Stimulated activated CD4-positive, alpha-beta T cell treated with anti-CD3 and anti-CD28 coated beads, Interleukin-4, amount 100 ng/mL, for 48 hours (primary cell): Measurements from ENCODE around the gene ZBTB38.

Experiments used
- DNase-seq, 2 donors: peaks; one replicate each; pipeline ENCODE4 v3.0.0-alpha.2; 2020; ENCODE audit warnings: low read depth in 2 of 2

ZBTB38 gene

DNA sequence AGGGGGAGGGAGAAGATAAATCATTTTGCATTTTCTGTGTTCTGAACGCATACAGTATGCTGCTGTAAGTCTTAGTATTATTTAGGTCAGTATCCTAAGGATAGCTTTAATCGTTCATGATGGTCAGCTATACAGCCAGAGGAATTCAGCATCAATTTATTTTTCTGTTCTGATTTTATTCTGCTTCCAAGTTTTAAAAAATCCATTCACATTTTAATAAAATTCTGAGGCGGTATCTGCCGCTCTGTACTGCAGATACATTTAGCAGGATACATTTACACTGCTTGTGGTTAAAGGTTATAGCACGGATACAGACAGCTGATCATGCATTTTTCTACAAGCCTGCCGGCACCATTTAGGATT is 17.8 kb downstream of the ZBTB38 start:
- no peak for DNase-seq

DNA sequence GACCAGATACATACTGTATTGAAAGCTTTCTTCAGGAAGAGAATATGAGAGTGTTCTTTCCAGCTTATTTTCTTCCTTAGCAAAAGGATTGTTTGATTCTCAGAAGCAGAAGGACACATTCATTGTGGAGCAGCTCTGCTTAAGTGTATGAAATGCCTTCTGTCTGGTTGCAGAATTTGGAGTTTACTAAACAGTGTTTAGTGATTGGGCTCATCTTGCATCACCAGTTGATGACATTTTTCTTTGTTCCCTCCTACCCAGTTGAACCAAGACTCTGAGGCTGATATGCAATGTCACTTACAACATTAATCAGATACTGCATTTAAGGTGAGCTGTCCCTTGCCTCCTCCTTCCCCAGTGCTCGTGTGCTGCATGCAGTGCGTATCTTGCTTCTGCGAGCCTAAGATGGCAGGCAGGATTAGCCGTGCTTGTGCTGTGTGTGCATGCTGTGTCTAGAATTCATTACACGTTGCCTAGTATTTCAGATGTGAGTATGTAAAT is 18.4 kb downstream of the ZBTB38 start:
- DNase-seq, result no peak

DNA sequence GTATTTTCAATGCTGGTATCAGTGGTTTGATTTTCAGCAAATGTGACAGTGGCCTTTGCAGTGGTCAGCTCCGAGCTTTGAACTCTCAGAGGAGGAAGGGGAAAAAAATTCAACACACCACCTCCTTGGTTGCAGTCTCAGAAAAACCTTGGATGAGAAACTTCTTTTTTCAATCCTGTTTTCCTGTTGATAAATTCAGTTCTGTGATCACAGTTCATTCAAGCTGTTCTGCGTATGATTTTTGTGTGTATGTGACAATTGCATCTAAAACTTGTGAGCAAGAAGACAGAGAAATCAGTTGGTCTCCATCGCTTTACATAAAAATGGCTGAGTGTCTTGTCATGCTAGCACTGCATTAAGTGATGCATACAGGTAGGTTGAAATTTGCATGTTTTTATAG is 19.2 kb downstream of the ZBTB38 start:
- DNase-seq, result no peak

DNA sequence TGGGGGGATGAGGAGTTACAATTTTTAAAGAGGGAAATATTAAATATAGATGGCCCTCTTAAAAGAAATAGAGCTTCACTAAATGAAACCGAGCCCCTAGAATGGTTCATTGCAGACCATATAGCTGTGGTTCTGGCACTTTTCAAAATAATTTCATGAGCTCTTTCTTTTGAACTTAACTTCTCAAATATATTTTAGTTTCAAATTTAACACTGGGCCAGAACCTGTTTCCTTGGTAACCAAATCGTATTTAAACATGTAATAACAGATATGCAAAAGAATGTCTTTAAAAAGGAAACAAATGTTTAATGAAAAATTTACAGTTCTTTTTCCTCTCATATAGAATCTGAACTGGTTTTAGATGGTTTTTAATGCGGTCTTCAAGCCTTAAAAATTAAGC is 20.1 kb downstream of the ZBTB38 start:
- DNase-seq, result no peak

DNA sequence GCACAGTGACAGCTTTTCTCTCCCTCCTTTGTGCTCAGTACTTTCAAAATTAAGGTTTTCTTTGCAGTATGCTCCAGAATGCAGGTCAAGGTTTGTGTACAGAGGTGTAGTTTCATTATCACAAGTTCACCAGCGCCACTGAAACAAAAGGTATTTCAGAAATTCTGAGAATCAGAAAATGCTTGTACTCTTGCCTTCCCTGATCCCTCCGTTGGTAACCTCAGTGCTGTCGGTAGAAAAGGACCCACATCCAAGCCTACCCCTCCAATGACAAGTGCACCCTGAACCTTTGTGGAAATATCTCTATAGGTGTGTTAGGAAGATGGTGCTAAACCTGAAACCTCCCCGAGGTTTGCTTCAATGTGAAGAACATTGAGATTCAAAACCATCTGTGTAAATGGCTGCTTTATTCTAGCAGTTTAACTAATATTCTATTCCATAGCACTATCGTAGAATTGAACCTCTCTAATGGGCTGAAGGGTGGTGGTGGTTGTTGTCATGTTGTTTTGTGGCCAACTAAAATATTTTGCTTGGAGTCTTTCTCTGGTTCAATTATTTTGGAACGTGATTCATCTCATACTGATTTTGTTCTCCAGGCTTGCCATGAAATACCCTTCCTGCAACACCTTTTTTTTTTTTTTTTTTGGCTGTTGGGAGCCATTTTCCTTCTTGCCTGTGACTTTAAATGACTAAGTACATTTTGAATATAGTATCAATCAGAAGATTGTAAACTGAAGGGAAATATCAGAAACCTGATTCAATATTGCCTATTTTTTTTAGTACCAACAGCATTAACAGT is 20.7 kb downstream of the ZBTB38 start:
- DNase-seq, result no peak

DNA sequence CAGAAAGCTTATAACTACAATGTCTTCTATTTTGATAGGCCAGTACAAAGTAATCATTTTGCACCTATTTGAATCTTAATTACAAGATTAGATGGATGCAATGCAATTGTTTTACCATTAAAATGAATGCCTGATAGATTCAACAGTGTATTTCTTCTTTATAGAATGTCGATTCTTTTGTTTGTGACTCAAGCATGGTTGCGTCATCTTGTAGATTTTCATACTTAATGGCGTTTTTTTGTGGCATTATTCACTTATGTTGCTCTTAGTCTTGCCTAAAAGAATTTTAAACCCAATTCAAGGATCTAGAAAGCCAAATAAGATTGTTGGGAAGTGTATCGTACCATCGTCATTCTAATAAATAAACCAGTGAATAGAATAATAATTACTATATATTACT is 21.4 kb downstream of the ZBTB38 start:
- no peak for DNase-seq

DNA sequence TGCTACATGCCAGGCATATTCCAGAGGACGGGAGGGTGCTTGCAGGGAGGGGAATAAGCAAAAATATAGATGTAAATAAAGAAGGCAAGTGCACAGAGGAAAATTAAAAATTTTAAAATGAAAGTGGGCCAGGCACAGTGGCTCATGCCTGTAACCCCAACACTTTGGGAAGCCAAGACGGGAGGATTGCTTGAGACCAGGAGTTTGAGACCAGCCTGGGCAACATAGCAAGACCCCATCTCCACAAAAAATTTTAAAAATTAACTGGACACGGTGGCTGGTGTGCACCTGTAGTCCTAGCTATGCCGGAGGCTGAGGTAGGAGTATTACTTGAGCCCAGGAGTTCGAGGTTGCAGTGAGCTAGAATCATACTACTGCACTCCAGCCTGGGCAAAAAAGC is 22.4 kb downstream of the ZBTB38 start:
- no peak for DNase-seq

DNA sequence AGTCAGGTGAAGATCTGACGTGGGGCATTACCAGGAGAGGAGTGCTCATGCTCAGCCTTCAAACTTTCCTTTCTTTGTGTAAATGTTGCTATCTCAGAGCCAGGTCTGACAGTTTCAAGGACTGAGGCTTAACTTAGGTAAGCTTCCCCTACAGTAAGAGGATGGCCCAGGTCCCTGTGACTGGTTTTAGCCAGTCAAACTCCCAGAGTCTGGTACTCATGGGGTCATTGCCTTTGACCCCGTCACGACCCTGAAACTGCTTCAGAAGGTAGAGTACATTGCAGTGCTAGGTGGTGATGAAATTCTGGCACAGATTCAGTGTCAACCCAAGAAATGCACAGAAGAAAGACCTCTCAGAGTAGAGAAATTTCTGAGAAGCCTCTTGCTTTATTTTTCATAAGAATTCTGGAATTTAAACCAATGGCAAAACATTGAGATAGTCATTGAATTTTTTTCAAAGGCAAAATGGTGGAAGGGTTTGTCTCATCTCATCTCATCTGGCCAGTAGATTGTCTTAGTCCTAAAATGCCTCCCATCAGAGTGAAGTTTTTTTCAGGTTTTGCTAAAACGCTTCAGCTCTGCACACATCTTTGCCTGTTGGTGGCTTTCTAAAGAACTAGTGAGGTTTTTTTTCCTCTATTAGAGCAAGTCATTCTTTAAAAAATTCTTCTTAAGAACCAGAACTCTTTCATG is 23.1 kb downstream of the ZBTB38 start:
- DNase-seq, result no peak

DNA sequence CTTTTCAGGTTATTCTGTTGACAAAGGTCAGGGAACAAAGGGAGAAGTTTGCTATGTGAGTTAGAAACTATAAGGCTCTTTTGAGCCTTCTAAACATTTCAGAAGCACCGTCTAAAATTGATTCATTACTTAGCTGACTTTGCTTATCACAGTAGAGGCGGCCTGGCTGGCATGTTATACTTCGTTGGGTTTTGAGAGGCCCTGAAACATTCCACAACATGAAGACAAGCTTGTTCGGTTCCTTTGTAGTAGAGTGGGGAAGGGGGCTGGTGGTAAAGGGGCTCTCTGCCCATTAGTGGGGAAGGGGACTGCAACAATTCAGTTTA is 23.6 kb downstream of the ZBTB38 start:
- DNase-seq, result no peak

DNA sequence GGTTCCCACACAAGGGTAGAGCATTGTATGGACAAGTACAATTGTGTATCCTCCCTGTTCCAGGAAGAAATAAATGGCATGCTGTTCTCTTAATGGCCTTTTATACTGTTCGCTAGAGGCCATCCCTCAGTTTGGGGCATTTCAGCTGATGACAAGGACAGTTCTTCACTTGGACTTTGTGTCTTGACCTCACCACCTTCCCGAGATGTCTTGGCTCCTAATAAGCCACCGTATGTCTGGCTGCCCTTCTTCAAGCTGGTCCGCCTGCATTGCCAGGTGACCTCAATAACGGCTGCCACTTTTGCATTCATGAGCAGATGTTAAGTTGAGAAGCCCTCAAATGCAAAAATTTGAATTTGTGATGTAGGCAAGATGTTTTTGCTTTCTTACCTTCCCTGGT is 24.1 kb downstream of the ZBTB38 start:
- no peak for DNase-seq

DNA sequence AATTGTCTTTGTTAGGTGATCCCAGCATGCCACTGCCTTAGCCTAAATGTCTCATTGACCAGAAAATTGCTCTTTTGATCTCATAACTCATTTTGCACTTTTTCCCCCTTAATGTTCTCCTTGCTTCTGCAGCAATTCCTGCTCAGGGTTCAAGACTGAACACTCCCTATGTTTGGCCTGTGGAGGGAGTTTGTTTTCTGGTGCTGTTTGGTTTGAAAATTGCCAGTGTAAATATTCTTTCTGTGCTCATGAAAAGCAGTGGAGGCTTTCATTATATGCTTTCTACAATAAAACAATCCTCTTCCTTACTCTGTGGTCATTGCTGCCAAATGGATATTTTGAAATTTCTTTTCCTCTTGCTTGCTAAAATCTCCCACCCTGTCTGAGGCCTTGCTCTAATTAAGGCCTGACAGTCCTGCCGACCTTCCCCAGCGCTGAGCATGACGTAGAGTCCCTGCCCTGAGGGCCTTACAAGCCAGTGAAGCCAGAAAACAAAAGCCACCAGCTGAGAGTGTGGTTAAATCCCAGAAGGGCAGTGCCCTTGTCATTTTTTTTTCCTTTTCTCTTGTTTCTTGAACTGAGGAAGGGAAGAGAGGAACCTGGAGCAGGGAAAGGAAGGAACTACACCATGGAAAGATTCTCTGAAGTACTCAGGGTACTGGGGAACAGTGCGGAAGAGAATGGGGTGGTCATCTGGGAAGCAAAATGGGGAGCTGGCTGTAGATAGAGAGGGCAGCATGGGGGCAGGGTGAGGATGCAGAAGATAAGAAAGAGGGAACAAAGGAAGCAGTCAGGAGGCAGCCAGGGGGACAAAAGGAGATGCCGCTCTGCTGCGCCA is 24.8 kb downstream of the ZBTB38 start:
- no peak for DNase-seq

DNA sequence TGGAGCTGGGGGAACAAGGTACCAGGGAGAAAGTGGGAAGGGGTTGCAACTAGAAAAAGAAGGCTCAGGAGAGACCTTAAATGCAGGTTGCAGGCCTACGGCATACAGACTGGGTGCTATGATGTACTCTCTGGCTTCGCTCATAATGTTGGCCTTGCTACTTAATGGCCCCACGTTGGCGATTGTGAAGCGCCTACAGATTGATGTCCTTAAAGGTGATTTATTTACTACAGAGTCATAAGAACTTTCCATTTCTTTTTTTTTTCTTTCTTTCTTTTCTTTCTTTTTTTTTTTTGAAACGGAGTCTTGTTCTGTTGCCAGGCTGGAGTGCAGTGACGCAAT is 25.4 kb downstream of the ZBTB38 start:
- DNase-seq, result no peak

DNA sequence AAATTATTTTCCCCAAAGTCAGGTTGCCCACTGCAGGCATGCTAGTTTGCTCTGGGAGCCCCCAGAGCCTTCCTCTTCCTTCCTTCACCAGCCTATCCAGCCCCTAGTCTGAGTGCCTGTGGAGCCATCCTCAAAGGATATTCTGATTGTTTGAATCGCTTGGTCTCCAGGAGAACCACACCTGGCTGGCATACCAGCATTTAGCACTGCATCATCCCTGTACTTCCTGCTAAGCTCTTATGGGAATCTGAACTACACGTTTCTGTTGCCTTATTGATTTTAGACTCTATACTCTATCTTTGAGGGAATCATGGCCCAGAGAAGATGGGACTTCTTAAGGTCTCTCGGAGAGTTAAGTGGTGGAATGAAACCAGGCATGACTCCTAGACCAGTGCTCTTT is 26.3 kb downstream of the ZBTB38 start:
- no peak for DNase-seq

DNA sequence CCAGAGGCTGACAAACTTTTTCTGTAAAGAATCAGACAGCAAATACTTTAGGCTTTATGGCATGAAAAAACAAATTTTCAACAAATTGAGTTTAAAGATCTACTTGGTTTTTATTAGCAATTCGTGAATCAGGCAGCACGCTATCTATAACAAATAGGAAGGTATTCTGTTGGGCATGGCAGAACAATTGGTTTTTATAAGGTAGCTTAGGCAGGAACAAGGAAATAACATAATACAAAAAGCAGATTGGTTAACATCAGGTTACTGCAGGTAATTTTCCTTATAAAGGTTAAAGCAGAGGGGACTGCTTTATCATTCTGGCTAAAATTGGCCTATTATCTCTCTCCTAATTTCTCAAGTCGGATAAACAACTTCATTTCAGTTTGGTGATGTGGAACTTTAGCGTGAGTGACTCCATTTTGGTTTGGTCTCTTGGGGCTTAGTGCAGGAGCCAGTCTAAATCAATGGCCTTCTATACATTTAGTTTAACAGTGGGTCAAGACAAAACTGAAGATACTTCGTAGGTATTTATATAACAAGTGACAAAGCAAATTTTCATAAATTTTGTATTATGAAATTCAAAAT is 26.8 kb downstream of the ZBTB38 start:
- DNase-seq, result no peak

DNA sequence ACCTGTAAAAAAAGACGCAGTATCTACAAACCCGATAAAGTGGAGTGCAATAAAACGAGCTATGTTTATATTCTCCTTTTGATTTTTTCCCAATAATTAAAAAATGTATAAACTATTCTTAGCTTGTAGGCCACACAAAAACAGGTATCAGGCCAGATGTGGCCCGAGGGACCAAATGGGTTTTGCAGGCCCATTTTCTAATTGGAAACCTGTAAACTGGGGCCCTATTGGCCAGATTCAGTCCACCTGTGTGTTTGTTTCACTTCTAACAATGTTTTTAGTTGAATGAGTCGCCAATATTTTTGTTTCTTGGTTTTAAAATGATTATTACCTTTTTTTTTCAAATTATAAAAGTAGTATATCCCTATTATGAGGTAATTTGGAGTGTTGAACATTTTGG is 29.7 kb downstream of the ZBTB38 start:
- DNase-seq, result no peak

DNA sequence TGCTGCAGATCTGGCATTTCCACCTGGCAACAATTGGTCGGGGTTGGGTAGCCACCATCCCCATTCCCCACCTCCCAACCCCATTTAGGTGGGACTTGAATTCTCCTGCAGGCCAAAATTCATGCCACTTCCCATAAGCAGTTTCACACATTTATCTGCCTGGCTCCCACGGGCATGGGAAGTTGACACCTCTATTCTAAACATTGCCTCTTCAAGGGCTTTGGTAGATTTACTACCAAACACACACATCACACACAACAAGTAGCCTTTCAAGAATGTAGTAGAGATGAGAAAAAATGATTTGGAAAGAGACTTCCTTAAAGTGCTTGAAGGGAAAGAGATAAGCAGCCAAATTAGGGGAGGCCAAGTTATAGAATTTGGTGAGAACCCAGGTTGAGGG is 30.9 kb downstream of the ZBTB38 start:
- no peak for DNase-seq

DNA sequence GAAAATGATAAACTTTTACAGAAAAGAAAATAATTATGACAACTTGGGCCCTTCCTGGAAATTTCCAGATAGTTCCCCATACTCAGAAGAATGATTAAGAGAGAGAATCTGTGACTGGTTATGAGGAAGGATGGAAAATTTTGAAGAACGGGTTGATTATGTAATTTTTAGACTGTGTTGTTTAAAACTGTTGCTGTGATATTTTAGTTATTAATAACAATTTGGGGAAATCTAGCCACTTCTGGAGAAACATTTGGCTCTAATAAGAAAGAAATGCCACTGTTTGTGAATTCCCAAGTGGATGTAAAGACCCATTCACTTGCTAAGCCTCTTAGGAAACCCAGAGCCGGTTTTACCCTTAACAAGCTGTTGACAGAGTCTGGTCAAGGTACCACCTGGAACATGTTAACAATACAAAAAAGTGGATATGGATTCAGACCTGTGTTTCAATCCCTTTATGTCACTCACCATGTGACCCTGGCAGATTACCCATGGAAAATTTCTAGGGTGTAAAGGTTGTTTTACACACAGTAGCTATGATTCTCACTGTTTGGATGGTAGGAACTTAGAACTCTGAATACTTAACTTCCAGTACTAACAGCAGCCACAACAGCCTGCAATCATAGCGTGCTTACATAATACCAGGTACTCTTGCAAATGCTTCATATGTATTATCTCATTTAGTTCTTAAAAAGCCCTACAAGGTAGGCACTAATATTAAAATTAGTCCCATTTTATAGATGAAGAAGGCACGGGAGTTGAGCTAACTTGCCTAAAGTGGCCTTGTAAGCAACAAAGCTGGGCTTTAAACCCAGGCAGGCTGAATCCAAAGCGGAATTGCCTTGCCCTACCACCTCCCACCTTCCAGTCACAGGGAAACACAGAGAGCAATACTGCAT is 32.0 kb downstream of the ZBTB38 start:
- no peak for DNase-seq

DNA sequence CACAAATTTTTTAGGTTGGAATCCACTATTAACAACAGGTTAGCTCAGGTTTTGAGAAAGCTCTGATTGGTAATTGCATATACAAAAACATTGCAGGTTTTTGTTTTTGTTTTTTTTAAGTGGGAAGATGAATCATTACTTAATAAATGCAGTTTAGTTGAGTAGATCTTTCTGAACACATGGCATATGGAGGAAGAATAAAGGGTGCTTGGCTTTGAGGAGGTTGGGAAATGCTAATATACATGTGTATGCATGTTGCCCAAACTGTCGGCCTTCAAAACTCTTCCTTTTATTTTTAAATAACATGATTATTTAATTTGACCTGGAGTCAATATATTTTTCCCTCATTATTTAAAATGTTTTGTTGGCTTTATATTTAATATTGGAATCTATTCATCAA is 32.8 kb downstream of the ZBTB38 start:
- DNase-seq, result no peak

DNA sequence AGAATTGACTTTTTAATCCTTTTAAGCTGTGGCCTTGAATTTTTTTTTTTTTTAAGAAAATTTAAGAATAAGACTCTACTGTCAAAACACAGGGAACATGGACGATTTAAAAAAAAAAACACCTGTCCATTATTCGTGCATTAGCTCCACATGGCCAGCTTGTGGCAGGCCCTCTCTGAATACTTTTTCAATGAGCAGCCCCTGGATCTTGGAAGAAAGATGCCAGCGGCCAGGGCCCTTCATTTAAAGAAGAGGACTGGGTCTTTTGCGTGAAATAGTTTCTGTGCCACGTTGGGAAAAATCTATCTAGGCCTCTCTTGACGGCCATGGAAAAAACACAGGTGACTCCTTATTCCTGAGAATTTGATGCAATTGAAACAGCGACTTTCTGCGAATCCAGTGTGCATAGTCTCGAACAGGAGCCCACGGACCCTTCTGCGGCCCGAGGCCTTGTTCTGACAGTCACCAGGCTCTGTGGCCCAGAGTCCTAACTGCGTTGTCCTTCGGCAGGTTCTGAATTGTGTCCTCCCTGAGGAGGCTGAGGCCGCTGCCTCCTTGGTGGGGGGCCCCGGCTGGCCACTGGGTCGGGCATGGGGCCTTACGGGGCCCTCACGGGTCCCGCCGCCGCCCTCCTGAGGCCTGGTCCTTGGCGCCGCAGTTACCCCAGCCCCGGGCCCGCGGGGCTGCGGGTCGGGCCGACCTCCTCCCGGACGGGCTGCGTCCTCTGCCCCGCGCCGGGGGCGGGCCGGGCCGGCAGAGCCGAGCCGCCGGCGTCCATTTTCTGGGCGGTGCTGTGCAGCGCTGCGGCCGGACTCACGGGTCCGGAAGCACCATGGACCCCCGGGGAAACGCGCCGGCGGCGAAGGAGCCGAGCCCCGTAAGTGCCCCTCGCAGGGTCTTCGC is 33.5 kb downstream of the ZBTB38 start:
- DNase-seq, result peak; percentile 23 to 37

DNA sequence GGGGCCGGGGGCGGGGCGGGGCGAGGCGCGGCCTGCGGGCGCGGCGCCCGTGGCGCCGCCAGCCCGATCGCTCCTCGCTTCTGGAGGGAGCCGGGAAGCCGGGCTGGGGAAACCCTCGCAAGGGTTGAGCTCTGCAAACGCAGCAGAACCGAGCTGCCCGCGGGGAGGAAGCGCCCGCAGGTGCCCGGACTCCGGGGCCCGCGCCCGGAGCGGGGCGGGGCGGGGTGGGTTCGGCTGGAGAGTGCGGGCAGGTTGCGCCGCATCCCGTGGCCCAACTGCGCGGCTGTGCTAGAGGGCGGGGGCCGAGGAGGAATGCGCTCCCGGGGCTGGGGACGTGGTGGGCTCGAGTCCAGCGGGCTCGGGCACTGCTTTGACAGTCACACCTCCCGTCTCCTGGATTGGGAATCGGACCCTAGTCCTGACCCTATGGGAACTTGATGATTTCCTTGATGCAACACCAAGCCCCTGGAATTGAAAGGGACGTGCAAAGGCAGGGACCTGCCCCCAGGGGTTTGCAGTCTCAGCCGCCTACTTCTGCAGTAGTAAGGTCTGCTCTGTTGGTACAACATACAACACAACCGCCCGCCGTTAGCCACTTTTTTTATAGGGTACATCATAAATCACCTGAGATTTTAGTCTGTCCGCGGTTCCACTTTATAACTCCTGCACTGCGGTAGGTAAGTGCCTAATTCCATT is 34.3 kb downstream of the ZBTB38 start:
- DNase-seq, result peak; percentile 16 to 24
